Measurements from ENCODE around the gene STX16.
A peak's percentile ranks its signal among the peaks of the same experiment; 100 is the strongest.
"Not testable (repeated sequence)": the region's sequence is repeated elsewhere in the genome, so short reads cannot be mapped to it uniquely, and the experiment has no call there.

Gene STX16

DNA sequence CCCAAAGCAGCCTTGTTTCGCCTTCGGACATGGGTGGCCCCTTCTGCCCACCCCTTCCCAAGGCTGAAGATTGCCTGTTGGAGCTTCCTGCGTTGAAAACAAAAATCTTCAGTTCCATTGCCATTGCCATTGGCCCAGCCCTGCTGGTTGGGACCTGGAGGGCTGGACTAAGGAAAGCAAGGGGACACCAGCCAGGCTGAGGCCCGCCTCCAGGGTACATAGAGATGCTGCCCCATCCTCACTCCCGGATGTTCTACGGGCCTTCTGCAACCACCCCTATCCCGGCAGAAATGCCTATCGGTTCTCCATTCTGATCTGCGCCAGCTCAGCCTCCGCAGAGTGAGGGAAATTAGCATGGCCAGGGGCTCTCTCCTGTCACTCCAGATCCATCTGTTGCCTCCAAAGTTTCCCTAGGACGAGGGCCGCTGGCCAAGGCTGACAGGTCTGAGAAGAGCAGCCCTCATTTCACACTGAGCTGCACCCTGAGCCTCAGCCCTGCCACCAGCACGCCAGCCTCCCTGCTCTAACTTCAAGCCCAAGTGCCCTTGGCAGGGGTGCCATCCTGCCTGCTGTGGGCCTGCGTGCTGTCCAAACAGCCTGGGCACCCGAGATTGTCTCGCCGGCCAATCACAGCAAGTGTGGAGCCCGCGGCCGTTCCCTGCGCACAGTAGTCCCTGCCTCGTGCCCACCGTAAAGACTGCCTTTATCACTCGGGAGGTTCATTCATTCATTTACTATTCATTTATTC is 13.4 kb upstream of the STX16 start:
- TF ChIP-seq, protein P1, sequence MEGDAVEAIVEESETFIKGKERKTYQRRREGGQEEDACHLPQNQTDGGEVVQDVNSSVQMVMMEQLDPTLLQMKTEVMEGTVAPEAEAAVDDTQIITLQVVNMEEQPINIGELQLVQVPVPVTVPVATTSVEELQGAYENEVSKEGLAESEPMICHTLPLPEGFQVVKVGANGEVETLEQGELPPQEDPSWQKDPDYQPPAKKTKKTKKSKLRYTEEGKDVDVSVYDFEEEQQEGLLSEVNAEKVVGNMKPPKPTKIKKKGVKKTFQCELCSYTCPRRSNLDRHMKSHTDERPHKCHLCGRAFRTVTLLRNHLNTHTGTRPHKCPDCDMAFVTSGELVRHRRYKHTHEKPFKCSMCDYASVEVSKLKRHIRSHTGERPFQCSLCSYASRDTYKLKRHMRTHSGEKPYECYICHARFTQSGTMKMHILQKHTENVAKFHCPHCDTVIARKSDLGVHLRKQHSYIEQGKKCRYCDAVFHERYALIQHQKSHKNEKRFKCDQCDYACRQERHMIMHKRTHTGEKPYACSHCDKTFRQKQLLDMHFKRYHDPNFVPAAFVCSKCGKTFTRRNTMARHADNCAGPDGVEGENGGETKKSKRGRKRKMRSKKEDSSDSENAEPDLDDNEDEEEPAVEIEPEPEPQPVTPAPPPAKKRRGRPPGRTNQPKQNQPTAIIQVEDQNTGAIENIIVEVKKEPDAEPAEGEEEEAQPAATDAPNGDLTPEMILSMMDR (conservative IDR thresholded peaks at IDR 0.05; ENCODE audit: low read length), result no peak
- no peak for DNase-seq (ENCODE audit: low read depth)

DNA sequence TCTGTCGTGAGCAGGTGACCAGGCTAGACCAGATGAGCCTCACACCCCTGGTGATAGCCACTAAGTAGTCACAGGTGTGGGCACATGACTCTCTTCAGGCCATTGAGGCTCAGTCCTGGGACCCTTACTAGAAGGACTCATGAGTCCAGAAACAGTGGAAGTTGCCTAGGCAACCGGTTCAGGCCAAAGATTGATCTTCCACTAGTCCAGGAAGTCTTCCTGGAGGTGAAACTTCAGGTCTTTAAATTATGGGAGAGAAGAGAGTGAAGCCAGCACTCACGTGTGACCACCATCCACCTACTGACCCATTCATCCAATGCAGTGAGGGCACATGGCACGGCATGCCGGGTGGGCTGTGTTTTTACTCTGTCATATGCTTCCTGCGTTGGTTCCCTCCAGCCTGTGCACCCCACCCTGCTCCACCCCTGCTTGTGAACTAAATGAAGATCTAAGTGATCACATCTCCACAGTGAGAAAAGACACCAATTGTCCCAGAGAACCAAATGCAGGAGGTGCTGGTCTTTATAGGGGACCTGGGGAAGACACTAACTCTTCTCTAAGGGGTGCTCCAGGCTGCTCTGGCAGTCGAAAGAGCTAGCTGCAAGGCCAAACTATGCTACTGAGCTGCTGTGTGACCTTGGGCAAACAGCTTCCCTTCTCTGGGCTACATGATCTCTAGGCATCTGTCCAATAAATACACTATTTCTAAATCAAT is 12.5 kb upstream of the STX16 start:
- no peak overlapping the region for H3K4me3 ChIP-seq (ENCODE audit: low read length)
- no peak for DNase-seq (ENCODE audit: low read depth)
- TF ChIP-seq, protein P1 (conservative IDR thresholded peaks at IDR 0.05; ENCODE audit: low read length), result no peak

More for the DNA sequence above, 13.4 kb upstream of the STX16 start:
- no peak overlapping the region for H3K4me3 ChIP-seq (ENCODE audit: low read length)

DNA sequence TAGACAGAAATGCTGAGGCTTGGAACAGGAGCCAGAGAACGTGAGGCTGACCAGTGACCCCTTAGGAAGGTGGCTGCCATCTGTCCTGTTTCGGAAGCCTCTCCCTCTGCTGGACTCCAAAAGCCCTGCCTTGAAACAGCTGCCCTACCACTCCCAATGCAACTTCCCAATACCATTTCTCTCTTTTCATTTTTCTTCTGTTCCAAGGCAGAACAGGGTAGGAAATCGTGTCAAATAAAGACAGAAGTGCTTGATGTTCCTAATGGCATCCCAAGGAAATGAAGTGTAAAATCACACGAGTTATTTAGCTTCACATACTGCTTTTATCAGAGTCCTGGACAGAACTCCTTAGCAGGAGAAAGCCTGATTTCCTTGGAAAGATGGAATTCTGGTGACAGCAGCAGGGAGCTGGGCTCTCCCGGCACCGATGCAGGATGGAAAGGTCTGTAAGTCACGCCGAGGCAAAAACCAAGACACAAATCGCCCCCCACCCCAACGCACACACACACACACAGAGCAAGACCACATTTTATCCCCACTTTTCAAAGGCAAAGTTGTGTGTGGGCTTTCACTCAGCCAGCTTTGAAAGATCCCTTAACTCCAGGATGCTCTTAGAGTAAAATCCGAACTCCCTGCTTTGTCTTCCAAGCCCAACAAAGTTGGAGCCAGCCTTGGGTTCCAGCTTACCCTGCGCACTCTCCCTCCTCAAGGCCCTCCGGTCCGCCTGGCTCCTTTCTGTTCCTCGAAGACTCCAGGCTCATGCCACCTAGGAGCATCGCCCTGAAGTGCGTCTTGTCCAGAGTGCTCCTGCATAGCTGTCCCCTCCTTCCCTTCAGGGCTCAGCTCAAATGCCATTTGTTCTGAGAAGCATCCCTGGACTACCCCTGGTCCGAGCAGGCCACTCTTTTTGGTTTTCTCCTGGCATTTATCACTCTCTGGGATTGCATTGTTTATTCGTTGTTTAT is 11.6 kb upstream of the STX16 start:
- DNase-seq (ENCODE audit: low read depth), result no peak
- TF ChIP-seq, protein P1 (conservative IDR thresholded peaks at IDR 0.05; ENCODE audit: low read length), result peak; percentile 38
- H3K4me3 ChIP-seq (ENCODE audit: low read length), result no peak overlapping the region

DNA sequence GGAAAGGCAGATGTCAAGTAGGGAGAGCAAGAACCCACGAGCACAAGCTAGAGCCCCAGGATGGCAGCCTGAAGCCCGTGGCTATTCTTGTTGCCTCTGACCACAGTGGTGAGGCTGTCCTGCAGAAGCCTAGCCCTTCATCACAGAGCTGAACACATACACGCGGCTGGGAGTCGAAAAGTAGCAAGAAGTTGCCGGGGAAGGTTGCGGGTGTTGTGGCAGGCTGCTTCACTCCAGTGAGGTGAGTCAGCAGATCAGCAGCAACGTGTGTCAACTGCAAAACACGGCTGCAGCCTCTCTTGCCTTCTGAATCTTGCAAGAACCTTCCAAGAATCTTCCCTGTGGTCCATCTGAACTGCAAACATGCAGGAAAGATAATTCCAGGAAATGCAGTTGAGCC is 10.6 kb upstream of the STX16 start:
- TF ChIP-seq, protein P1 (conservative IDR thresholded peaks at IDR 0.05; ENCODE audit: low read length), result no peak
- DNase-seq (ENCODE audit: low read depth), result no peak
- no peak overlapping the region for H3K4me3 ChIP-seq (ENCODE audit: low read length)

DNA sequence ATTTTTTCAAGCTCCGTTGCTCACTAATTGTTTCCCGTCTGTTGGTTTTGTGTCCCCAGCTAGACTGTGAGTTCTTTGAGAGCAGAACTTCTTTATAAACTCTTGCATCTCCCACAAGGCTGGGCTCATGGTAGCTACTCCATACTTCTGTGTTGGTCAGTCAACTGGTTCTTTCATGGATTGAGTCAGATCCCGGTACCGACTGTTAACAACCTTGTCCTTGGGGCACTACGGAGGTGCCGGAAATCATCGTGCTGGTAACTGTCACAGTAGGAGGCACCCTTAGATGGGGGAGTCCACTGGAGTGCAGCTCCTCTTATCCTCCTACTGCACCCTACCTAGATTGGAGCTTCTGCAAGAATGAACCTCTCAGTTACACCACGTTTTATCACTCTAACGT is 8.6 kb upstream of the STX16 start:
- TF ChIP-seq, protein P1 (conservative IDR thresholded peaks at IDR 0.05; ENCODE audit: low read length), result no peak
- no peak for DNase-seq (ENCODE audit: low read depth)

DNA sequence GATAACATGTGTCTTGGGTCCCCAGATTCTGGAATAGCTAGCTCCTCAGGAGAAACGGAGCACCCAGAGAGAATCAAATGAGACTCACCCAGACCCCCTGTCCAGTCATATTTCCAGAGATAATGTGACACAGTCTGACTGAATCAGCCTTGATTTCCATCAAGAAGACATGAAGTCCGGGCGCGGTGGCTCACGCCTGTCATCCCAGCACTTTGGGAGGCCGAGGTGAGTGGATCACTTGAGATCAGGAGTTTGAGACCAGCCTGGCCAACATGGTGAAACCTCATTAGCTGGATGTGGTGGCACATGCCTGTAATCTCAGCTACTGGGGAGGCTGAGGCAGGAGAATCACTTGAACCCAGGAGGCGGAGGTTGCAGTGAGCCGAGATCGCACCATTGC is 8.2 kb upstream of the STX16 start:
- DNase-seq (ENCODE audit: low read depth); H3K4me3 ChIP-seq (ENCODE audit: low read length): not testable (repeated sequence)

More for the DNA sequence above, 8.6 kb upstream of the STX16 start:
- no peak overlapping the region for H3K4me3 ChIP-seq (ENCODE audit: low read length)

DNA sequence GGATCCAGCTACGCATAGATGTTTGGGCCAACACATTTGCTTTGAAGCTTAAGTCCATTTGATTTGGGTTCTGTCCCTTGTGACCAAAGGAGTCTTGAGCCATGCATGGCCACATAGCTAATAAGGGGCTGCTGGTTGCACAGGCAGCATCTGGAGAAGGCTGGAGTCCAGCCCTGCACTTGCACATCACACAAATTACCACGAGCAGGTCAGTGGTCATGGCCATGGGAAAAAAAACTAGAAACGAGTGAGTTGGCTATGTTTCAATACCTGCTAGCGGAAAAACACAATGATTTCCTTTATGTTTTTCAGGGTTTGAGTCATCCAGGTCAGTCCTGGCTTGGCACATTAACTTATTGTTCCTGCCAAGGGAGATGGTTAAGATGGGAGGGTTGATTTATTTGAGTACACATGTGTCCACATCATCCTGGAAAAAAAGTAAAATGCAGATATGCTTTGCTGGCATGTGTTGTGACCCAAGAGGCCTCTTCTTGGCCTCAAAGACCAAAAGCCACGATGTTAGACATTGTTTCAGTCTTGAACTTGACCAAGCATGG is 5.6 kb upstream of the STX16 start:
- TF ChIP-seq, protein P1 (conservative IDR thresholded peaks at IDR 0.05; ENCODE audit: low read length), result no peak
- no peak overlapping the region for H3K4me3 ChIP-seq (ENCODE audit: low read length)
- peak; percentile 35 for DNase-seq (ENCODE audit: low read depth)
